Stimulated activated CD4-positive, alpha-beta T cell treated with anti-CD3 and anti-CD28 coated beads, Interleukin-15, amount 100 ng/mL, for 48 hours (primary cell): ENCODE data around the gene HOXD4.

ENCODE experiments used
- DNase-seq, 2 donors: peaks; one replicate each; pipeline ENCODE4 v3.0.0-alpha.2; 2020; ENCODE audit warnings: low read depth in 2 of 2

The HOXD4 gene

GRCh38 chr2:176187899-176188773 is 36.8 kb downstream of the HOXD4 start, which contains the start of gene HOXD1:
TSS of gene HOXD1 (plus strand) at chr2:176188668. CDS start at chr2:176188802, 134 bp downstream.
- no peak for DNase-seq

GRCh38 chr2:176188774-176189680 is 37.7 kb downstream of the HOXD4 start:
- DNase-seq = no peak

- DNase-seq = no peak
Observed at GRCh38 chr2:176189681-176190641, 38.6 kb downstream of the HOXD4 start.

GRCh38 chr2:176192351-176192750 is 41.0 kb downstream of the HOXD4 start:
- DNase-seq = no peak

- DNase-seq = no peak
Observed at GRCh38 chr2:176193048-176193447, 41.7 kb downstream of the HOXD4 start.

- DNase-seq = no peak
Observed at GRCh38 chr2:176199902-176200301, 48.6 kb downstream of the HOXD4 start.

GRCh38 chr2:176200971-176201370 is 49.6 kb downstream of the HOXD4 start:
- no peak for DNase-seq

- DNase-seq = no peak
Observed at GRCh38 chr2:176202491-176202890, 51.1 kb downstream of the HOXD4 start.
